Astrocyte (in vitro differentiated cells and primary cell): ENCODE measurements around the gene ARID2. TPM values are rescaled to one million over a fixed set of nuclear protein-coding genes. Genes with fewer than 3 reads are reported as not detected.
A peak's percentile ranks its signal among the peaks of the same experiment; 100 is the strongest.

Experiments
- DNase-seq: peaks from one replicate; pipeline ENCODE4 v3.0.0-alpha.2; 2010; ENCODE audit warnings: low read depth
- FAIRE-seq: peaks from 2 replicates; lab custom pipeline; 2011; peaks lifted over from hg19 to GRCh38; lab: Jason Lieb, UNC
- H2AFZ ChIP-seq: 2 replicates; pipeline ENCODE4 v1.6.0; 2012; ENCODE audit warnings: low read depth, low read length, inconsistent platforms
- H3K27ac ChIP-seq: 2 replicates; pipeline ENCODE4 v1.5.1; 2011; ENCODE audit warnings: low read depth, low read length, inconsistent platforms
- H3K27me3 ChIP-seq: 2 replicates; pipeline ENCODE4 v1.6.0; 2011; ENCODE audit warnings: low read length, inconsistent platforms; ENCODE audit not compliant: insufficient read depth
- H3K36me3 ChIP-seq: 2 replicates; pipeline ENCODE4 v1.5.1; 2011; ENCODE audit warnings: low read length, inconsistent platforms; ENCODE audit not compliant: insufficient read depth
- H3K4me1 ChIP-seq: 2 replicates; pipeline ENCODE4 v1.5.1; 2011; ENCODE audit warnings: low read length, inconsistent platforms; ENCODE audit not compliant: insufficient read depth
- H3K4me2 ChIP-seq: 2 replicates; pipeline ENCODE4 v1.6.0; 2012; ENCODE audit warnings: low read length, inconsistent platforms
- H3K4me3 ChIP-seq: 2 replicates; pipeline ENCODE4 v1.5.1; 2011; ENCODE audit warnings: low read depth, mild to moderate bottlenecking, low read length, inconsistent platforms; ENCODE audit not compliant: insufficient read depth
- H3K79me2 ChIP-seq: 2 replicates; pipeline ENCODE4 v1.6.0; 2012; ENCODE audit warnings: mild to moderate bottlenecking, low read length, inconsistent platforms; ENCODE audit not compliant: insufficient read depth
- H3K9ac ChIP-seq: 2 replicates; pipeline ENCODE4 v1.6.0; 2012; ENCODE audit warnings: mild to moderate bottlenecking, low read length, inconsistent platforms
- H3K9me3 ChIP-seq: 2 replicates; pipeline ENCODE4 v1.5.1; 2012; ENCODE audit warnings: low read depth, mild to moderate bottlenecking, low read length, inconsistent platforms; ENCODE audit not compliant: insufficient read depth
- H4K20me1 ChIP-seq: 2 replicates; pipeline ENCODE4 v1.6.0; 2012; ENCODE audit warnings: low read length, inconsistent platforms; ENCODE audit not compliant: insufficient read depth
- H3K27ac Mint-ChIP-seq: one replicate; pipeline ENCODE4 v1.8.0; 2021; ENCODE audit warnings: mild to moderate bottlenecking, mixed read lengths; ENCODE audit not compliant: unreplicated experiment
- H3K27me3 Mint-ChIP-seq: one replicate; pipeline ENCODE4 v1.8.0; 2021; ENCODE audit warnings: low read depth, mixed read lengths; ENCODE audit not compliant: unreplicated experiment
- H3K36me3 Mint-ChIP-seq: one replicate; pipeline ENCODE4 v1.8.0; 2021; ENCODE audit warnings: low read depth, mixed read lengths; ENCODE audit not compliant: unreplicated experiment
- H3K4me1 Mint-ChIP-seq: one replicate; pipeline ENCODE4 v1.8.0; 2021; ENCODE audit warnings: low read depth, mixed read lengths; ENCODE audit not compliant: unreplicated experiment
- H3K4me3 Mint-ChIP-seq: one replicate; pipeline ENCODE4 v1.8.0; 2021; ENCODE audit warnings: mild to moderate bottlenecking, moderate library complexity, mixed read lengths; ENCODE audit not compliant: unreplicated experiment
- H3K9me3 Mint-ChIP-seq: one replicate; pipeline ENCODE4 v1.8.0; 2021; ENCODE audit warnings: mild to moderate bottlenecking, mixed read lengths; ENCODE audit not compliant: unreplicated experiment
- EZH2 ChIP-seq: IDR thresholded peaks from 2 replicates; pipeline ENCODE4 v1.6.1; 2012; ENCODE audit warnings: mild to moderate bottlenecking, low read length, inconsistent platforms; ENCODE audit not compliant: insufficient read depth
- total RNA-seq: library from RNA; stranded (reverse); gene quantifications from 2 replicates; pipeline ENCODE4 v1.2.1, GENCODE V29; 2021
- TF ChIP-seq, protein P1 (sequence below): IDR thresholded peaks from 2 replicates; pipeline ENCODE4 v1.5.1; 2011; ENCODE audit warnings: low read depth, mild to moderate bottlenecking, inconsistent platforms, low read length, moderate library complexity; ENCODE audit not compliant: insufficient read depth

ARID2 gene
- total RNA-seq, 1 donor from 2014 or later: 23.8 TPM

DNA sequence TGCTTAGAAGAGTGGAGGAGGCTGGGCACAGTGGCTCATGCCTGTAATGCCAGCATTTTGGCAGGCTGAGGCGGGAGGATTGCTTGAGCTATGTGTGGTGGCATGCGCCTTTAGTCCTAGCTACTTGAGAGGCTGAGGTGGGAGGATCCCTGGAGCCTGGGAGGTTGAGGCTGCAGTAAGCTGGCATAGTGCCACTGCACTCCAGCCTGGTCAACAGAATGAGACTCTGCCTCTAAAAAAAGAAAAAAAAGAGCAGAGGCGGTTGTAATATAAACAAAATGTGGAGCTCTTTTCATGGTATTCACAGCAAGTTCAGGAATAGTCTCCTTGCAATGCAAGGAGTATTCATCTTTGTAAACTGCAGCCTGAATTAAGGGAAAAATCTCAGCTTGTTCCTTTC is 27.2 kb downstream of the ARID2 start:
- FAIRE-seq (no peak), DNase-seq (no peak)
- no peak overlapping the region for H2AFZ ChIP-seq
- Mint-ChIP-seq H3K4me3 (no peak overlapping the region), H3K27me3 (no peaks in the 10 kb centered on the region), H3K27ac (no peak overlapping the region), H3K9me3 (no peaks in the 10 kb centered on the region), H3K36me3 (peaks cover 1% of the 10 kb centered on the region), H3K4me1 (peaks cover 3% of the 10 kb centered on the region)
- no peak overlapping the region for H3K9ac ChIP-seq
- peaks cover 31% of the 10 kb centered on the region for H4K20me1 ChIP-seq
- no peaks in the 10 kb centered on the region for H3K36me3 ChIP-seq
- H3K27ac ChIP-seq: no peak overlapping the region
- H3K4me2 ChIP-seq: no peak overlapping the region
- TF ChIP-seq, protein P1, sequence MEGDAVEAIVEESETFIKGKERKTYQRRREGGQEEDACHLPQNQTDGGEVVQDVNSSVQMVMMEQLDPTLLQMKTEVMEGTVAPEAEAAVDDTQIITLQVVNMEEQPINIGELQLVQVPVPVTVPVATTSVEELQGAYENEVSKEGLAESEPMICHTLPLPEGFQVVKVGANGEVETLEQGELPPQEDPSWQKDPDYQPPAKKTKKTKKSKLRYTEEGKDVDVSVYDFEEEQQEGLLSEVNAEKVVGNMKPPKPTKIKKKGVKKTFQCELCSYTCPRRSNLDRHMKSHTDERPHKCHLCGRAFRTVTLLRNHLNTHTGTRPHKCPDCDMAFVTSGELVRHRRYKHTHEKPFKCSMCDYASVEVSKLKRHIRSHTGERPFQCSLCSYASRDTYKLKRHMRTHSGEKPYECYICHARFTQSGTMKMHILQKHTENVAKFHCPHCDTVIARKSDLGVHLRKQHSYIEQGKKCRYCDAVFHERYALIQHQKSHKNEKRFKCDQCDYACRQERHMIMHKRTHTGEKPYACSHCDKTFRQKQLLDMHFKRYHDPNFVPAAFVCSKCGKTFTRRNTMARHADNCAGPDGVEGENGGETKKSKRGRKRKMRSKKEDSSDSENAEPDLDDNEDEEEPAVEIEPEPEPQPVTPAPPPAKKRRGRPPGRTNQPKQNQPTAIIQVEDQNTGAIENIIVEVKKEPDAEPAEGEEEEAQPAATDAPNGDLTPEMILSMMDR: no peak
- no peak for TF ChIP-seq EZH2
- no peaks in the 10 kb centered on the region for H3K27me3 ChIP-seq
- no peak overlapping the region for H3K4me3 ChIP-seq
- peaks cover 71% of the 10 kb centered on the region for H3K79me2 ChIP-seq
- no peaks in the 10 kb centered on the region for H3K9me3 ChIP-seq
- H3K4me1 ChIP-seq: no peaks in the 10 kb centered on the region

DNA sequence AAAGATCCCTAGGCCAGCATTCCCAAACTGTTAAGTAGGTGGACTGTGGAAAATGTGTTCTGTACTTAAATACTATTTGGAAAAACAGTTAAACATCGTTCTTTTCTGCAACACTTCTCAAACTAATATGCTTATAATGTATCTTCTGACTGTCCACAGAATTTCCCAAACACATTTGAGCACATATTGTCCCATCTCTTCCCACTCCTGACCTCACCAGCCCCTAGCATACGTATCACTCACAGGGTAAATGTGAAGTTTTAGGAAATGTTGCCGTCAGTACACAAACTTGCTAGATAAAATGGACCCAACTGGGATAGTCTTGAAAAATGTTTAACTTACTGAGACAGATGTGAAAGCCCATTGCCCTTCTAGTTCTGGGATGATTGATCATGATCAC is 27.7 kb downstream of the ARID2 start:
- H3K9ac ChIP-seq: no peak overlapping the region
- no peak overlapping the region for H2AFZ ChIP-seq
- Mint-ChIP-seq H3K27me3 (no peaks in the 10 kb centered on the region), H3K4me3 (no peak overlapping the region), H3K9me3 (no peaks in the 10 kb centered on the region), H3K27ac (no peak overlapping the region), H3K4me1 (peaks cover 3% of the 10 kb centered on the region), H3K36me3 (peaks cover 1% of the 10 kb centered on the region)
- no peak for TF ChIP-seq EZH2
- TF ChIP-seq, protein P1: no peak
- H3K36me3 ChIP-seq: no peaks in the 10 kb centered on the region
- H3K27me3 ChIP-seq: no peaks in the 10 kb centered on the region
- H3K9me3 ChIP-seq: no peaks in the 10 kb centered on the region
- H3K4me2 ChIP-seq: no peak overlapping the region
- H3K4me3 ChIP-seq: no peak overlapping the region
- FAIRE-seq (peak; percentile 39), DNase-seq (no peak)
- no peak overlapping the region for H3K27ac ChIP-seq
- H4K20me1 ChIP-seq: peaks cover 33% of the 10 kb centered on the region
- no peaks in the 10 kb centered on the region for H3K4me1 ChIP-seq
- H3K79me2 ChIP-seq: peaks cover 71% of the 10 kb centered on the region

DNA sequence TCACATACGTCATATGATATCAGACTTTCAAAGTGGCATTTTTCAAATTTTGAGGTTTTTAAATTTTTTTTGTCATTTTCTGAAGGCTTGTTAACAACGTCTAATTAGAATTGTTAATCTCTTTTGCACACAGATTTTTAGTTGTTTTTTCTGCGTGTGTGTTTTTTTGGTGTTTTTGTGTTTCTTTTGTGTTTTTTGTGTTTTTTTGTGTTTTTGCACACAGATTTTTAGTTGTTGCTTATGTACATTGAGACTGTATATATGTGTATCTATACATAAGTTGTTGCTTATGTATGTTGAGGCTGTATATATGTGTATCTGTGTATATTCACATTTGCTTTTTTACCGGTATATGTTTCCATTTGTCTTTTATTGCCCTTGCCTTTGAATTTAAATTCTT is 30.8 kb downstream of the ARID2 start:
- H3K4me3 ChIP-seq: no peak overlapping the region
- FAIRE-seq (no peak), DNase-seq (no peak)
- Mint-ChIP-seq H3K4me3 (no peak overlapping the region), H3K4me1 (peaks cover 4% of the 10 kb centered on the region), H3K9me3 (no peaks in the 10 kb centered on the region), H3K27me3 (no peaks in the 10 kb centered on the region), H3K36me3 (no peaks in the 10 kb centered on the region), H3K27ac (no peak overlapping the region)
- peaks cover 33% of the 10 kb centered on the region for H4K20me1 ChIP-seq
- peaks cover 78% of the 10 kb centered on the region for H3K79me2 ChIP-seq
- H3K9me3 ChIP-seq: no peaks in the 10 kb centered on the region
- no peaks in the 10 kb centered on the region for H3K4me1 ChIP-seq
- H3K4me2 ChIP-seq: no peak overlapping the region
- no peak overlapping the region for H3K27ac ChIP-seq
- H3K9ac ChIP-seq: no peak overlapping the region
- H2AFZ ChIP-seq: no peak overlapping the region
- TF ChIP-seq EZH2: no peak
- TF ChIP-seq, protein P1: no peak
- H3K36me3 ChIP-seq: no peaks in the 10 kb centered on the region
- H3K27me3 ChIP-seq: no peaks in the 10 kb centered on the region
